ENCODE data around the gene BFAR. TPM values are rescaled to one million over a fixed set of nuclear protein-coding genes. Genes with fewer than 3 reads are reported as not detected.

The BFAR gene
- total and polyA plus RNA-seq, 2 donors (not counting 1 experiment from before 2014, with no cell fraction given), result 30.7 to 72.9 TPM

DNA sequence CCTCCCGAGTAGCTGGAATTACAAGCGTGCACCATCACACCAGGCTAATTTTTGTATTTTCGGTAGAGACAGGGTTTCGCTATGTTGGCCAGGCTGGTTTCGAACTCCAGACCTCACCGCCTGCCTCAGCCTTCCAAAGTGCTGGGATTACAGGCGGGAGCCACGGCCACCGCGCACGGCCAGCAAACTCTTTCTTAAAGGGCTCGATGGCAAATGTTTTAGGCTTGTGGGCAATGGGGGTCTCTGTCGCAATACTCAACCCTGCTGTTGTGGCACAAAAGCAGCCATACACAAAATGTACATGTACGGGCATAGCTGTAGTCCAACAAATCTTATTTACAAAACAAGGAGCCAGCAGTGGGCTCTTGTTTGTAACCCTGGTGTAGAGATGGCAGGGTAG lies 21.1 kb upstream of the BFAR start:
- Mint-ChIP-seq H3K9me3 (ENCODE audit: insufficient read depth) (no peaks in the 10 kb centered on the region), H3K4me1 (peaks cover 31% of the 10 kb centered on the region), H3K27ac (no peak overlapping the region), H3K4me3 (no peak overlapping the region), H3K27me3 (no peaks in the 10 kb centered on the region)
- no peak overlapping the region for H3K4me3 ChIP-seq (ENCODE audit: control extremely low read depth in 1 of 5, extremely low read depth in 1 of 5, insufficient read depth in 1 of 5, low read depth in 2 of 5, low read length in 4 of 5)
- H3K79me2 ChIP-seq (ENCODE audit: control insufficient read depth, insufficient read depth, low read length), result peaks cover 11% of the 10 kb centered on the region
- TF ChIP-seq CTCF (IDR thresholded peaks at IDR 0.05) (no peak), EZH2 (IDR thresholded peaks at IDR 0.05; ENCODE audit: borderline replicate concordance, insufficient read depth, low read depth, low read length, poor library complexity, severe bottlenecking) (no peak)
- ATAC-seq (ENCODE audit: low read depth) (no peak), DNase-seq (no peak)
- no peak overlapping the region for H3K27ac ChIP-seq (ENCODE audit: low read length in 2 of 2)
- intact Hi-C loops (cut with micrococcal nuclease), result no loop called here
- peaks cover 15 to 25% of the 10 kb centered on the region in 2 donors for H3K4me1 ChIP-seq (ENCODE audit: control insufficient read depth in 2 of 2, insufficient read depth in 2 of 2, low read length in 2 of 2)
- 98% methylated on average over 11 of the region's 14 CpGs for WGBS (ENCODE audit: insufficient coverage)
- H3K9me3 ChIP-seq (ENCODE audit: control extremely low read depth in 1 of 3, control insufficient read depth in 2 of 3, insufficient read depth in 1 of 3, low read length in 2 of 3), result no peaks in the 10 kb centered on the region
- ChIA-PET POLR2A (no interaction called here), CTCF (no interaction called here)
- H3K36me3 ChIP-seq (replicated peaks in 1 of 2; ENCODE audit: control extremely low read depth in 1 of 2, control insufficient read depth in 1 of 2, extremely low read depth in 1 of 2, insufficient read depth in 2 of 2, low read length in 1 of 2), result peaks cover 8 to 70% of the 10 kb centered on the region in 2 experiments
- no peaks in the 10 kb centered on the region for H3K27me3 ChIP-seq (replicated peaks in 1 of 4; ENCODE audit: control extremely low read depth in 1 of 4, control insufficient read depth in 3 of 4, insufficient read depth in 4 of 4, low read length in 3 of 4)
- H2AFZ ChIP-seq (ENCODE audit: insufficient read depth, low read depth, low read length, poor library complexity, severe bottlenecking), result no peak overlapping the region
- H3K9ac ChIP-seq (ENCODE audit: low read length), result no peak overlapping the region
- no peaks in the 10 kb centered on the region for H4K20me1 ChIP-seq (ENCODE audit: control insufficient read depth, insufficient read depth, low read length, poor library complexity, severe bottlenecking)
- H3K4me2 ChIP-seq (replicated peaks; ENCODE audit: low read depth, low read length, poor library complexity, severe bottlenecking), result no peak overlapping the region

DNA sequence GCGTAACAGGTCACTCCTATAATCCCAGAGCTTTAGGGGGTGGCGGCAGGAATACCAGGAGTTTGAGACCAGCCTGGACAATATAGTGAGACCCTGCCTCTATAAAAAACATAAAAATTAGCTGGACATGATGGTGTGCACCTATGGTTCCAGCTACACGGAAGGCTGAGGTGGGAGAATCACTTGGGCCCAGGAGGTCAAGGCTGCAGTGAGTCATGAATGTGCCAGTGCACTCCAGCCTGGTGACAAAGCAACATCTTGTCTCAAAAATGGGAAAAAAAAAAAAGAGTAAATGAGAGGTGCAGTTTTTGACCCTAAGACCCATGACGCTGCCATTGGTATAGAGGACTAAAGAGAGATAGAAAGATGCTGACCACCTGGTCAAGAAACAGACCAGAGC lies 18.8 kb upstream of the BFAR start:
- Histone ChIP-seq H3K79me2 (ENCODE audit: control insufficient read depth, insufficient read depth, low read length) (peaks cover 11% of the 10 kb centered on the region), H3K4me1 (ENCODE audit: control insufficient read depth in 2 of 2, insufficient read depth in 2 of 2, low read length in 2 of 2) (peaks cover 3 to 9% of the 10 kb centered on the region in 2 donors), H3K9me3 (ENCODE audit: control extremely low read depth in 1 of 3, control insufficient read depth in 2 of 3, insufficient read depth in 1 of 3, low read length in 2 of 3) (no peaks in the 10 kb centered on the region), H3K27ac (ENCODE audit: low read length in 2 of 2) (no peak overlapping the region), H2AFZ (ENCODE audit: insufficient read depth, low read depth, low read length, poor library complexity, severe bottlenecking) (no peak overlapping the region), H4K20me1 (ENCODE audit: control insufficient read depth, insufficient read depth, low read length, poor library complexity, severe bottlenecking) (peaks cover 6% of the 10 kb centered on the region), H3K4me2 (replicated peaks; ENCODE audit: low read depth, low read length, poor library complexity, severe bottlenecking) (no peak overlapping the region), H3K9ac (ENCODE audit: low read length) (no peak overlapping the region), H3K4me3 (ENCODE audit: control extremely low read depth in 1 of 5, extremely low read depth in 1 of 5, insufficient read depth in 1 of 5, low read depth in 2 of 5, low read length in 4 of 5) (no peak overlapping the region), H3K27me3 (replicated peaks in 1 of 4; ENCODE audit: control extremely low read depth in 1 of 4, control insufficient read depth in 3 of 4, insufficient read depth in 4 of 4, low read length in 3 of 4) (no peaks in the 10 kb centered on the region), H3K36me3 (replicated peaks in 1 of 2; ENCODE audit: control extremely low read depth in 1 of 2, control insufficient read depth in 1 of 2, extremely low read depth in 1 of 2, insufficient read depth in 2 of 2, low read length in 1 of 2) (peaks cover 8 to 75% of the 10 kb centered on the region in 2 experiments)
- intact Hi-C loops (cut with micrococcal nuclease), result no loop called here
- Mint-ChIP-seq H3K27me3 (no peaks in the 10 kb centered on the region), H3K4me3 (no peak overlapping the region), H3K27ac (no peak overlapping the region), H3K9me3 (ENCODE audit: insufficient read depth) (no peaks in the 10 kb centered on the region), H3K4me1 (peaks cover 9% of the 10 kb centered on the region)
- ChIA-PET CTCF (no interaction called here), POLR2A (no interaction called here)
- ATAC-seq (ENCODE audit: low read depth), result no peak
- DNase-seq, result no peak
- 96% methylated on average over 4 of the region's 4 CpGs for WGBS (ENCODE audit: insufficient coverage)
- TF ChIP-seq EZH2 (IDR thresholded peaks at IDR 0.05; ENCODE audit: borderline replicate concordance, insufficient read depth, low read depth, low read length, poor library complexity, severe bottlenecking), result no peak
- TF ChIP-seq CTCF (IDR thresholded peaks at IDR 0.05), result no peak

All from B cell (primary cell).